ENCODE results near the gene CCDC12.

DNA sequence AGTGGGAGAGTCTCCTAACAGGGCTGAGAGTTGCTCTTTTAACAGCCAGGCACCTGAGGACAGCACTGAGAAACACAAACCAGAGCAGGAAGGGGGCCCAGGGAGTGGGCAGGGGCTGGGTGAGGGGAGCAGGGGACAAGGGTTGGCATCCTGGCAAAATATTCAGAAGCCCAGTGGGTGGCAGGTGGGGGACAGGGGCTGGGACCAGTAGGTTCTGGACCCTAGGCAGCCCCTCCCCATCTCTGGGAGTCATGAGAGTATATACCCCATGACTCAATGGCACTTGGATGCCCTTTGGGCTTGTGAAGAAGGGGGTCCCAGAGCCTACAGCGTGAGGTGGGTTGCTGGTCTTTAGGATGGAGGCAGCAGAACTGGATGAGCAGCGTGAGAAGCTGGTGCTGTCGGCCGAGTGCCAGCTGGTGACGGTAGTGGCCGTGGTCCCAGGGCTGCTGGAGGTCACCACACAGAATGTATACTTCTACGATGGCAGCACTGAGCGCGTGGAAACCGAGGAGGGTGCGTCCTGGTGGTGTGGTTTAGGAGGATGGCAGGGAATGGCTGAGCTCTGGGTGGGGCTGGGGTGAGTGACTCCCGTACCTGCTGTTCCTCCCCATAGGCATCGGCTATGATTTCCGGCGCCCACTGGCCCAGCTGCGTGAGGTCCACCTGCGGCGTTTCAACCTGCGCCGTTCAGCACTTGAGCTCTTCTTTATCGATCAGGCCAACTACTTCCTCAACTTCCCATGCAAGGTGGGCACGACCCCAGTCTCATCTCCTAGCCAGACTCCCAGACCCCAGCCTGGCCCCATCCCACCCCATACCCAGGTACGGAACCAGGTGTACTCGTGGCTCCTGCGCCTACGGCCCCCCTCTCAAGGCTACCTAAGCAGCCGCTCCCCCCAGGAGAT lies 27.2 kb upstream of the CCDC12 start:
- TF ChIP-seq, protein P1, sequence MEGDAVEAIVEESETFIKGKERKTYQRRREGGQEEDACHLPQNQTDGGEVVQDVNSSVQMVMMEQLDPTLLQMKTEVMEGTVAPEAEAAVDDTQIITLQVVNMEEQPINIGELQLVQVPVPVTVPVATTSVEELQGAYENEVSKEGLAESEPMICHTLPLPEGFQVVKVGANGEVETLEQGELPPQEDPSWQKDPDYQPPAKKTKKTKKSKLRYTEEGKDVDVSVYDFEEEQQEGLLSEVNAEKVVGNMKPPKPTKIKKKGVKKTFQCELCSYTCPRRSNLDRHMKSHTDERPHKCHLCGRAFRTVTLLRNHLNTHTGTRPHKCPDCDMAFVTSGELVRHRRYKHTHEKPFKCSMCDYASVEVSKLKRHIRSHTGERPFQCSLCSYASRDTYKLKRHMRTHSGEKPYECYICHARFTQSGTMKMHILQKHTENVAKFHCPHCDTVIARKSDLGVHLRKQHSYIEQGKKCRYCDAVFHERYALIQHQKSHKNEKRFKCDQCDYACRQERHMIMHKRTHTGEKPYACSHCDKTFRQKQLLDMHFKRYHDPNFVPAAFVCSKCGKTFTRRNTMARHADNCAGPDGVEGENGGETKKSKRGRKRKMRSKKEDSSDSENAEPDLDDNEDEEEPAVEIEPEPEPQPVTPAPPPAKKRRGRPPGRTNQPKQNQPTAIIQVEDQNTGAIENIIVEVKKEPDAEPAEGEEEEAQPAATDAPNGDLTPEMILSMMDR (IDR thresholded peaks at IDR 0.05) = no peak
- no peak for TF ChIP-seq POLR2A (IDR thresholded peaks at IDR 0.05)

All from uterus (tissue), 2 donors.